Right kidney (tissue), 1 donor: Measurements from ENCODE around the gene IFIH1.
A peak's percentile ranks its signal among the peaks of the same experiment; 100 is the strongest.

ENCODE experiments used
- DNase-seq: peaks from one replicate; pipeline ENCODE4 v3.0.0-alpha.2; 2016

IFIH1 gene

DNA sequence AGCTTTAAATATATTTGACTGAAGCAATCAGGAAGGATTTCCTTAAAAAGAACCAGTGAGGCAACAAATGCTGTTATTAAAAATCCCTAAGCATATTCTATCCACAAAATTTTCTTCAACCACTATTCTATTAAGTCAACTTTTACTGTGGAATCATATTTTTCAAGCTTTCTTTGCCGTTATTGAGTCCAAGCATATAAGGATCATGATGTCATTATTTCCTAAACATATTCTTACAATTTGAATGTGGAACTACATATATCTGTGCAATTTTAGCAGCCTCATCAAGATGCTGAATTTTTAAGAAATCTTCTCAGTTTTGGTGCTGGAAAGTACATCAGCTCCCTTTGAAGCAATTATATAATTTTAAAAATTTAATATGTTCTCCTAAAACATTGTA is 5.6 kb downstream of the IFIH1 start:
- DNase-seq = no peak

DNA sequence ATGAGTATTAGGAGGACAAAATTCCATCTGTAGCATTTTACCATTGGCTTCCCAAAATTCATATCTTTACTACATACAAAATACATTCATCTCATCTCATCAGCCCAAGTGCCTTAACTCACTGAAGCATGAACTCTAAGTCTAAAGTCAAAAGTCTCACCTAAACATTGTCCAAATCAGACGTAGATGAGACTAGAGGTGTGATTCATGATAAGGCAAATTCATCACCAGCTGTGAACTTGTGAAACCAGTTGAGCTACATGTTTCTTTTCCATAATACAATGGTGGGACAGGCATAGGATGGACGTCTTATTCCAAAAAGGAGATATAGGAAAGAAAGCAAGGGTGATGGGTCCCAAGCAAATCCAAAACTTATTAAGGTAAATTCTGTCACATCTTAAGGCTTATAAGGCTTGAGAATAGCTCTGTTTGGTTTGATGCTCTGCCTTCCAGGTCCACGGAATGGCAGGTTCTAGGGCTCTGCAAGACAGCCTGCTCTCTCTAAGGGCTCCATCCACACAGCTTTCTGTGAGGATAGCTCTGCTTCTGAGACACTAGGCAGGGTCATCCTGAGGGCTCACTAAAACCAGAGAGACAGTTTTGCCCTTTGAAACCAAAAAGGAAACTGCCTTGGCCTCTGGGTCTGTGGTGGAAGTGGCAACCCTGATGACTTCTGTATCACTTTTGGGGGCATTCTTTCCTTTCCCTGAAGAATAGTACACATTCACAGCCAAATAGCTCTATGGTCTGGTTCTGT is 9.6 kb downstream of the IFIH1 start:
- no peak for DNase-seq

DNA sequence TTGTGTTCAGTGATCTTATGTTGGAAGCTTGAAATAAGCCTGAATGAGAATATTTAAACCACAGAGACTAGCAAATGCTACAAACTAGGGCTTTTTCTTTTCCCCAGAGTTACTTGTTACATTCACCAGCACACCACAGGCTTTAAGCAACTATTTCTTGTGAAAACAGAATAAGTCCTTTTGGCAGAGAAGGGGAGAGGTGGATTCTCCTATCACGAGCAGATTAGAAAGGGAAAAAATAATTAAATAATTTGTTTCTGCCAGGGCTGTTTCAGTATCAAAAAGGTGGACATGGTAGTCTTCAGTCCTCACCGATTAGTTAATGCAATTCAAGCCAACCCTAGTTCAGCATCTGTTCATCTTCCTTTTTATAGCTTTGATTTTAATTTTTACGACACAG is 12.6 kb downstream of the IFIH1 start:
- DNase-seq = no peak

DNA sequence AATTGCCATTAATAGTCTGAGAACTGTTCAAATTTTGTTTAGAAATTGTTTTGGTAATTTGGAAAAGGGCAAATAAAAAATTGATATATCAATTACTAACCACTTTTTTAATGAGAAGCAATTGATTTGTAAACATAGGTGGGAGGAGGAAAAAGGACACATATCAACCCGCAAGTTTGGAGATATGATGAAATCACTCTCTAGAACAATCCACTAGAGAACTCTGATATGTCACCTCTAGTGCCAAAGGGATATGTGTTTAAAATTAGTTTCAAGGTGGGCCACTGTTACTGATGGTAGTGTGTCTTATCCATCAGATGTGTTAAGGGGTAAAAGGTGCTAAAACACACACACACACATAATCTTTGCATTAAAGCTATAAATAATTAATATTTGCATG is 16.6 kb downstream of the IFIH1 start:
- DNase-seq = no peak

DNA sequence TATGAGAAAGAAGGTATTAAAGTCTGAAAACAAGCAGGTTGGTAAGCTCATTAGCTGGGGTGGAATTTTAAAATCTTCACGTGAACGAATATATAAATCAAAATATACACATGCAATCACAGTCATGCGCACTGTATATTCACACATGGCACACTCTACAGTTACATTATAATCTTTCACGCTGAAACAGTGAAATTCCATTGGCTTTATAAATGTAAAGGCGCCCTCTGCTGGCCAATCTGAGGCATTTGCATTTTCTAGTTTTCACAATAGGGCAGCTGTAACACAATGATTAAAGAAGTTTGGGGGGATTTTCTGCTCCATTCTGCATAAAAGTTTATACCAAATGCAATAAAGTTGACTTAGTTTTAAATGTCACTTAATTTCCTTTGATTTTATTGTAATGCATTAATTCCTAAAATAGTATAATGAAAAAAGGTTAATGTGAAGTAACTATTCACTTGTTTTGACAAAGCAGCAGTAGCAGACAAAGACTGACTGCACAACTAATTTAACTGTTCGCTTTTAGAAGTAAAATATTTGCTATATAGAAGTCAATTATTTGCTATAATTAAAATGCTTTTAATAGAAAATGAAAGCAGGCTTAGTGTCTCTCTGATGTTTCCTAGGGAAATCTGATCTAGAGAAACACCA is 17.2 kb downstream of the IFIH1 start:
- peak; percentile 25 for DNase-seq

- no peak for DNase-seq
Measured at GRCh38 chr2:162300266-162300665, 18.2 kb downstream of the IFIH1 start.

DNA sequence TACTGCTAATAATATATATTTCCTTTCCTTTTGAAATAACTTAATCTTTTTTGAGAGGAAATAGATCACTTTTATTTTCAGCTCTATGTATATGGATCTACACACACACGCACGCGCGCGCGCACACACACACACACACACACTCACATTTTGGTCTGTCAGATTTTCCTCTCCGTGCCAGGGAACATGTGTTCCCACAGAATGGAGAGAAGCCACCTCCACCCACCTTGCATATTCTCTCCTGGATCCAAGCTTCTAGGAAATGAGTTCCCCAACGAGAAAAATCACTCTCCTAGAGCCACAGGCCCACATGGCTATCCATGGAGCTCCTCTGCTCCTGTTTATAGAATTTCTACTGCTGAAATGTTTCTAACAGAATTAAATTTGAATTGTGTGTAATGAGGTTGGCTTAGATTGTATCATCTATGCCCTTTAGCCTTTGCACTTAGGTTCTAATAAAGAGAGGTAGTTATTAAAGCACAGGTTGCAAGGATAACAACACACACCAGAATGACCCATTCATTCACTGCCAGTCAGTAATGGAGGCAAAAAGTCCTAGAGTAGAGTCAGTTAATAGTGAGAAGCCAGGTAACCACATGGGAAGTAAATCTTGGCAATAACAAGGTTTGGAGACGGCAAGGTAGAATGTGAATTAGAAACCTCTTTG is 19.7 kb downstream of the IFIH1 start:
- no peak for DNase-seq

GRCh38 chr2:162297925-162298552 is 20.4 kb downstream of the IFIH1 start:
- DNase-seq = peak; percentile 16

- no peak for DNase-seq
Measured at GRCh38 chr2:162295009-162295408, 23.5 kb downstream of the IFIH1 start.

DNA sequence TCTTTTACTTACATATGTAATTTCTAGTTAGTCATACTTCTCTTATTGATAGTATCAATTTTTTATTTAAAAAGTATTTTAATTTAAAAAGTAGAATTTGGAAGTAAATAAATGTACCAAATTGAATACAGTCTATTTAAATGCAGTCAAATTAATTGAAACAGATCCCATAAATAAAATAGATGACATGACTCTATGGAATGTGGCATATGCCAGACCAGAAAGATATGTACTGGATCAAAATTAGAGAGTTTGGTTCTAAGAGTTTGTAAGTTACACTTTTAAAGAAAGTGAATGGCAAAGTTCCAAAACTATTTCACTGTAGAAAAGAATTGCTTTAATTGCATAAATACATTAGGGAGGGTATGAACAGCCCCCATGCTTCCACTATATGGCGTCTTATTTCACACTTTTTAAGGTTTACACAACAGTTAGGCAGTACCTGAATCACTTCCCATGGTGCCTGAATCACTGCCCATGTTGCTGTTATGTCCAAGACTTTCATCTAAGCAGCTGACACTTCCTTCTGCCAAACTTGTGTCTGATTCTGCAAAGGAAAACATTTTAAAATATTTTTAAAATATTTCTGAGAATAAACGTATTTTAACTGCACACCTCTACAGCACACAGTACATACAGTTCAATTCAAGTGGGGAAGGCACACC is 25.2 kb downstream of the IFIH1 start:
- DNase-seq = no peak

- no peak for DNase-seq
Measured at GRCh38 chr2:162291748-162292147, 26.7 kb downstream of the IFIH1 start.

- DNase-seq = no peak
Measured at GRCh38 chr2:162282765-162283425, 35.6 kb downstream of the IFIH1 start.

GRCh38 chr2:162280654-162281053 is 37.8 kb downstream of the IFIH1 start:
- DNase-seq = no peak

DNA sequence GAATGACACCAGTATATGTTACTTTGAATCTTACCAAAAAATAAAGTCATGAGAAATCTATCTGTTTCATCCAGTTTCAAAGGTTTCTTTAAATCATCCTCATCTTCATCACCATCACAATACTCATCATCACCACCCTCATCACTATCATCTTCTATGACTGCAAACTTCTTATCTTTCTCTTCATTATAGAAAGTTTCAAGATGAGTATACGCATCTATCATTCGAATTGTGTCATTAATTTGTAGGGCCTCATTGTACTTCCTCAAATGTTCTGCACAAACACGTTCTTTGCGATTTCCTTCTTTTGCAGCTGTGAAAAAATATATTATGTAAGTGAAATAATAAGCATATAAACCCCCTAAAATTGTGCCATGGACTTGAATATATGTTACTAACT is 41.1 kb downstream of the IFIH1 start:
- no peak for DNase-seq

- DNase-seq = no peak
Measured at GRCh38 chr2:162267996-162268395, 50.5 kb downstream of the IFIH1 start.

- no peak for DNase-seq
Measured at GRCh38 chr2:162267496-162267895, 51.0 kb downstream of the IFIH1 start.

GRCh38 chr2:162266460-162266760 is 52.1 kb downstream of the IFIH1 start:
- no peak for DNase-seq

DNA sequence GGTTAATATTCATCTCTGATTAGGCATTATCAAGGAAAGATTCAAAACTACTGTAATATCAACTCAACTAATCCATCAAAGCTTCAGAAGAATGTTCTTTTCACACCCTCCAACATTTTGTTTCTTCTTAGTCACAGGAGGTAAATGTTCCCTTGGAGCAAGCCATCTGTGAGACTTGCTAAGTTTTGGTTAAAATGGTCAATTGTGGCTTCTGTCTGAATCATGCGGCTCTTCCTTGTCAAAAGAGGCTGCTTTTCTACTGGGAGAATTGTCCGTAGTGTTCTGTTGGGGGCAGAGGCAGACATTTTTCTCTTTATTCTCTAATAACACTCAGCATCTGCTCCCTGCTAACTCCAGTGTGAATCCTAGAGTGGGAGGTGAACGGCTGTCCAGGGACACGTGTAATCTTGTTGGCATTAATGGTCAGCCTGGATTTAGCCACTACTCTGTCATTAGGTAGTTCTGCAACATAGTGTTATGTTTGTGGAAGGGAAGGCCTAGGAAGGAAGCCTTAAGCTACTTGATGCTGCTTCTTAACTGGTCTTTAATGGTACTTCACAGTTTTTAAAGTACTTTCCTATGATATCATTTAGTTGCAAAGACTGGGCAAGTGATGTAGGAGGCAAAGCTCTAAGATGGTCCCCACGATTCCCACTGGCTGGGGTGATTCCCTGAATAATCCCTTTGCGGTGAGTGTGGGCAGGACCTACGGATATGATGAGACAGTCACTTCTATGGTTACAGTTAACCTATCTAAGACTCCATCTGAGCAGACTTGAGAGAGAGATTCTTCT is 52.6 kb downstream of the IFIH1 start:
- no peak for DNase-seq

DNA sequence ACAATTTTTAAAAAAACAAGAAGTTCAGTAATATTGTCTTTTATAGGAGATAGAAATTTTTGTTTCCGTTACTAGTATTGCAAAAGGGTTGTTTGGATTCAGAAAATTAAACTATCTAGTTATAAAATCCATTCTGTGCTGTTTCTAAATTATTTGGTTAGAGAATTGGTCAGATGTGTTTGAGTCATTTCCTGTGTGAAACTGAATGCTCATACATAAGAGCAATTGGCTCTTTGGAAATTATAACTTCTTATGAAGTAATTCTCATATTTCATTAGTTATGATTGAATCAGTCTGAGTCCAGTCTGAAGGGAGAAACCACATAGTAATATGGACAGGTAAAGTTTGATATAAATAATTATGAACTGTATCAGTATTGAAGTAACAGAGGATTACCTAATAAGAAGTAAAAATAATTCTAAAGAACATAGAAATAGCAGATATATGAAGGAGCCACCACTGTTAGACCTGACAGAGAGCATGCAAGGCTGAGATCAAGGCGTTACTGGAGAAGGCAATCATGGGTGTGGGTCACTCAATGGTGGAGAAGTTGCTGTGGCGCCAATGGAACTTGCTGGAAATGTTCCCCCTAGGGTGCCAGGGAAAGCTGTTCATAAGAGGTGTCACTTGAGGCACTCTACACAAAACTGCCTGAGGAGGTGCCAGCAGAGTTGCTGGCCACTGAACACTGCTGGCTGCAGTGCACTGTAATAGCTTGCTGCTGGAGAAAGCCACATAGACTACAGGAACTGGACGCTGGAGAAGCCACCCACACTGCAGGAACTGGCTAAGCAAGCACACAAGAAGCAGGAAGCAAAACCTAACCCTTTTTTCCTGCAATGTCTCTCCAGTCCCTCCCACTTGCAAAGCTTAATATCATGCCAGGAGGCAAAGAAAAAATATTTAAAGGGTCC is 57.2 kb downstream of the IFIH1 start:
- DNase-seq = no peak

DNA sequence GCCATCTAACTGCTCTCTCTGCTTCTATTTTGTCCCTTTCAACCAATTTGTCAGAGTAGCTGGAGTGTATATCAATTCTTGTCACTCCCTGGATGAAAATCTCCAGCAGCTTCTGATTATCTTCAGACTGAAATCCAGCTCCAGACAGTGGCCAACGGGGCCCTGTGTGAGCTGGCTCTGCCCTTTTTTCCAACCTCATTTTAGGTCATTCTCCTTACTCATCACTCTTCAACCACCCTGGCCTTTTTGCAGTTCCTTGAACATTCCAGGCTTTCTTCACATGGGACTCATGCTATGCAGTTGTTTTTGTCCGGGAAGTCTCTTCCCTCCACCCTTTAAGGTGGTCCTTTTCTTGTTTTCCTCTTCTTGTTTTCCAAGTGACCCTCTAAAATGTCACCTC is 59.8 kb downstream of the IFIH1 start:
- DNase-seq = no peak
